ENCODE measurements around the gene ANKRD29.

Gene ANKRD29

GRCh38 chr18:23592911-23593310 lies 69.8 kb downstream of the ANKRD29 start:
- no peaks in the 10 kb centered on the region for H4K20me1 ChIP-seq (ENCODE audit: insufficient read depth, low read length)
- TF ChIP-seq CTCF (IDR thresholded peaks at IDR 0.05; ENCODE audit: low read length) (no peak), EZH2 (IDR thresholded peaks at IDR 0.05; ENCODE audit: borderline replicate concordance, low read length) (no peak)
- H3K36me3 ChIP-seq (ENCODE audit: insufficient read depth, low read length): no peaks in the 10 kb centered on the region
- H3K4me3 ChIP-seq (ENCODE audit: low read depth, low read length, poor library complexity, severe bottlenecking): no peak overlapping the region
- H3F3A ChIP-seq (ENCODE audit: insufficient read depth, low read length): no peaks in the 10 kb centered on the region
- H3K9me2 ChIP-seq (ENCODE audit: low read depth, low read length): no peaks in the 10 kb centered on the region
- no peak overlapping the region for H3K9ac ChIP-seq (ENCODE audit: low read length)
- H2AFZ ChIP-seq (ENCODE audit: low read length): no peak overlapping the region
- no peak overlapping the region for H3K4me2 ChIP-seq (ENCODE audit: low read length)
- no peaks in the 10 kb centered on the region for H3K4me1 ChIP-seq (ENCODE audit: insufficient read depth, low read length, severe bottlenecking)
- no peaks in the 10 kb centered on the region for H3K9me3 ChIP-seq (ENCODE audit: low read length)
- no peak overlapping the region for H3K27ac ChIP-seq (ENCODE audit: low read depth, low read length, poor library complexity, severe bottlenecking)
- H3K79me2 ChIP-seq (ENCODE audit: insufficient read depth, low read length): no peaks in the 10 kb centered on the region
- H3K27me3 ChIP-seq (ENCODE audit: insufficient read depth, low read length): no peaks in the 10 kb centered on the region

- H3K36me3 ChIP-seq (ENCODE audit: insufficient read depth, low read length): no peaks in the 10 kb centered on the region
- H4K20me1 ChIP-seq (ENCODE audit: insufficient read depth, low read length): no peaks in the 10 kb centered on the region
- H3K27me3 ChIP-seq (ENCODE audit: insufficient read depth, low read length): no peaks in the 10 kb centered on the region
- no peak overlapping the region for H3K27ac ChIP-seq (ENCODE audit: low read depth, low read length, poor library complexity, severe bottlenecking)
- TF ChIP-seq EZH2 (IDR thresholded peaks at IDR 0.05; ENCODE audit: borderline replicate concordance, low read length): no peak
- TF ChIP-seq CTCF (IDR thresholded peaks at IDR 0.05; ENCODE audit: low read length): no peak
- H3K4me3 ChIP-seq (ENCODE audit: low read depth, low read length, poor library complexity, severe bottlenecking): no peak overlapping the region
- no peak overlapping the region for H3K9ac ChIP-seq (ENCODE audit: low read length)
- peaks cover 5% of the 10 kb centered on the region for H3K4me1 ChIP-seq (ENCODE audit: insufficient read depth, low read length, severe bottlenecking)
- H3F3A ChIP-seq (ENCODE audit: insufficient read depth, low read length): no peaks in the 10 kb centered on the region
- H2AFZ ChIP-seq (ENCODE audit: low read length): no peak overlapping the region
- no peaks in the 10 kb centered on the region for H3K9me2 ChIP-seq (ENCODE audit: low read depth, low read length)
- no peaks in the 10 kb centered on the region for H3K9me3 ChIP-seq (ENCODE audit: low read length)
- H3K4me2 ChIP-seq (ENCODE audit: low read length): no peak overlapping the region
- no peaks in the 10 kb centered on the region for H3K79me2 ChIP-seq (ENCODE audit: insufficient read depth, low read length)
These were observed 71.7 kb downstream of the ANKRD29 start for GRCh38 chr18:23591011-23591410.

- H3K9me3 ChIP-seq (ENCODE audit: low read length): no peaks in the 10 kb centered on the region
- TF ChIP-seq EZH2 (IDR thresholded peaks at IDR 0.05; ENCODE audit: borderline replicate concordance, low read length): no peak
- TF ChIP-seq CTCF (IDR thresholded peaks at IDR 0.05; ENCODE audit: low read length): no peak
- no peaks in the 10 kb centered on the region for H3F3A ChIP-seq (ENCODE audit: insufficient read depth, low read length)
- no peaks in the 10 kb centered on the region for H3K9me2 ChIP-seq (ENCODE audit: low read depth, low read length)
- 0 out of 2 replicates have a peak, but pooled peaks cover 5% of the 10 kb centered on the region for H3K79me2 ChIP-seq (ENCODE audit: insufficient read depth, low read length)
- H3K36me3 ChIP-seq (ENCODE audit: insufficient read depth, low read length): no peaks in the 10 kb centered on the region
- H3K4me2 ChIP-seq (ENCODE audit: low read length): no peak overlapping the region
- H3K27me3 ChIP-seq (ENCODE audit: insufficient read depth, low read length): no peaks in the 10 kb centered on the region
- no peak overlapping the region for H2AFZ ChIP-seq (ENCODE audit: low read length)
- H3K27ac ChIP-seq (ENCODE audit: low read depth, low read length, poor library complexity, severe bottlenecking): no peak overlapping the region
- no peak overlapping the region for H3K9ac ChIP-seq (ENCODE audit: low read length)
- no peak overlapping the region for H3K4me3 ChIP-seq (ENCODE audit: low read depth, low read length, poor library complexity, severe bottlenecking)
- peaks cover 21% of the 10 kb centered on the region for H3K4me1 ChIP-seq (ENCODE audit: insufficient read depth, low read length, severe bottlenecking)
- no peaks in the 10 kb centered on the region for H4K20me1 ChIP-seq (ENCODE audit: insufficient read depth, low read length)
These were observed 73.7 kb downstream of the ANKRD29 start for GRCh38 chr18:23588836-23589560.

Measured in OCI-LY1 (cell line).